IPS-11a (cell line): ENCODE results near the gene AJAP1.

Source experiments
- H3K4me3 ChIP-seq: one replicate; pipeline ENCODE4 v1.5.1; 2013; ENCODE audit warnings: low read depth, low read length, control low read depth

The AJAP1 gene

GRCh38 chr1:4628992-4629391 is 25.4 kb upstream of the AJAP1 start:
- no peak overlapping the region for H3K4me3 ChIP-seq

GRCh38 chr1:4630561-4630960 is 23.8 kb upstream of the AJAP1 start:
- H3K4me3 ChIP-seq, result no peak overlapping the region

GRCh38 chr1:4631321-4631720 is 23.1 kb upstream of the AJAP1 start:
- no peak overlapping the region for H3K4me3 ChIP-seq

GRCh38 chr1:4633346-4633745 is 21.1 kb upstream of the AJAP1 start:
- no peak overlapping the region for H3K4me3 ChIP-seq

- no peak overlapping the region for H3K4me3 ChIP-seq
These were observed 20.1 kb upstream of the AJAP1 start for GRCh38 chr1:4634156-4634792.

- H3K4me3 ChIP-seq, result no peak overlapping the region
These were observed 19.5 kb upstream of the AJAP1 start for GRCh38 chr1:4634793-4635406.

- H3K4me3 ChIP-seq, result no peak overlapping the region
These were observed 18.2 kb upstream of the AJAP1 start for GRCh38 chr1:4636186-4636585.

GRCh38 chr1:4636644-4637380 is 17.6 kb upstream of the AJAP1 start:
- H3K4me3 ChIP-seq, result no peak overlapping the region

- H3K4me3 ChIP-seq, result no peak overlapping the region
These were observed 16.6 kb upstream of the AJAP1 start for GRCh38 chr1:4637616-4638344.

- no peak overlapping the region for H3K4me3 ChIP-seq
These were observed 16.1 kb upstream of the AJAP1 start for GRCh38 chr1:4638345-4638729.

- H3K4me3 ChIP-seq, result no peak overlapping the region
These were observed 13.5 kb upstream of the AJAP1 start for GRCh38 chr1:4640931-4641330.

GRCh38 chr1:4647391-4647790 is 7.0 kb upstream of the AJAP1 start:
- no peak overlapping the region for H3K4me3 ChIP-seq

GRCh38 chr1:4648657-4649056 is 5.8 kb upstream of the AJAP1 start:
- H3K4me3 ChIP-seq, result no peak overlapping the region

GRCh38 chr1:4650481-4650880 is 3.9 kb upstream of the AJAP1 start:
- no peak overlapping the region for H3K4me3 ChIP-seq

GRCh38 chr1:4650981-4651380 is 3.4 kb upstream of the AJAP1 start:
- H3K4me3 ChIP-seq, result no peak overlapping the region

- H3K4me3 ChIP-seq, result no peak overlapping the region
These were observed 1.6 kb upstream of the AJAP1 start for GRCh38 chr1:4652631-4653327.

- no peak overlapping the region for H3K4me3 ChIP-seq
These were observed 1.1 kb upstream of the AJAP1 start for GRCh38 chr1:4653328-4653660.

GRCh38 chr1:4654764-4655673 is 610 bp downstream of the AJAP1 start:
- H3K4me3 ChIP-seq, result peak overlapping the region; percentile 41

- peak overlapping the region; percentile 41 for H3K4me3 ChIP-seq
These were observed 1.5 kb downstream of the AJAP1 start for GRCh38 chr1:4655674-4656532.
